ENCODE results near the gene CSTPP1.

CSTPP1 gene

DNA sequence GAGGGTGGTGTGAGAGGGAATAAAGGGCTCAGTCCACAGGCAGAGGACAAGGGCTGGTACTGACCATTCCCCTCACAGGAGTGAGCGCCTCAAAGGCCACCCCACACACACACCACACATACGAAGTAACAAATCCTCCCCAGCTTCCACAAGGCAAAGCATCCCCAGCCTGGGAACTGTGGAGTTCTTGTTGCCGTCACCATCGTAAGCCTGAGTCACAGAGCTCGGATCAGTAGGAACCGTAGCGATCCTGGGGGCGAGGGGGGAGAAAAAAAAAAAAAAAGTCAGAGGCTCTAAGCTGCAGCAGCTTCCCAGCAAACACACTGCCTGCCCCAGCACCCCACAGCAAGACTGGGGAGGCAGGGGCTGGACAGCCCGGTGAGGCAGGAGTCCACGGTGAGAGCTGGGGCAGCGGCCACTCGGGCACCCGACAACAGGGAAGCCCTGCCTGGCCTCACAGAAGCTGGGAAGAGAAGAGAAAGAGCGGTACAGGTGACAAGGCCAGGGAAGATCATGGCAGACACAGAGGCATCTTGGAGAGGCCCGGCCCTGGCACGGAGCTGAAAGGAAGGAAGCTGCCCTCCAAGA lies 228.8 kb downstream of the CSTPP1 start:
- DNase-seq: no peak

GRCh38 chr11:47166368-47166767 lies 229.8 kb downstream of the CSTPP1 start:
- DNase-seq: no peak

GRCh38 chr11:47171061-47171838 lies 234.7 kb downstream of the CSTPP1 start:
- no peak for DNase-seq

- DNase-seq: no peak
These were observed 235.3 kb downstream of the CSTPP1 start for GRCh38 chr11:47171856-47172255.

GRCh38 chr11:47172740-47173336 lies 236.3 kb downstream of the CSTPP1 start:
- no peak for DNase-seq

DNA sequence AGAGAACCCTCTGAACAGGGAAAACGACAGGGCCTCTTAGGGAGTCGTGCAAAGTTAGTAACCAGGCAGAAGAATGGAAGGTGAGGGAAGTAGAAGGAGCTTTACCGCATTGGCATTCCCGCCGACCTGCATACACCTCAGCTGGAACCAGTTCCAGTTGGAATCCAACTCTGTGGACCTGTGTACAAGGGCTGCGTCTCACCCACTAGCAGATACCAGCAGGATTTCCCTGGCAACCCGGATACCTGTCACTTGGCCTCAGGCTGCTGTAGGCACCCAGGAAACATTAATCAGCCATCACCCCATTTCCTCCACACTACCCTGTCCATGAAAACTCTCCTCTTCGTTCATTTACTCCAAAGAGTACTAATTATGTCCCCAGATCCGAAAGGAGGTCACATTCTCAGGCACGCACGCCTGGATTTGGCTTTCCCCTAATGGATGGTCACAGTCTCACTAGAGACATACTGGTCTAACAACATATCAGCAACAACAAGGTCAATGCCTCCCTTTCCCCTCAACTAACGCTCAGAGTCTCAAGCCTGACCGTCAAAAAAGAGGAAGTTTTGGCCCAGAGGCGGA lies 239.3 kb downstream of the CSTPP1 start:
- DNase-seq: no peak

DNA sequence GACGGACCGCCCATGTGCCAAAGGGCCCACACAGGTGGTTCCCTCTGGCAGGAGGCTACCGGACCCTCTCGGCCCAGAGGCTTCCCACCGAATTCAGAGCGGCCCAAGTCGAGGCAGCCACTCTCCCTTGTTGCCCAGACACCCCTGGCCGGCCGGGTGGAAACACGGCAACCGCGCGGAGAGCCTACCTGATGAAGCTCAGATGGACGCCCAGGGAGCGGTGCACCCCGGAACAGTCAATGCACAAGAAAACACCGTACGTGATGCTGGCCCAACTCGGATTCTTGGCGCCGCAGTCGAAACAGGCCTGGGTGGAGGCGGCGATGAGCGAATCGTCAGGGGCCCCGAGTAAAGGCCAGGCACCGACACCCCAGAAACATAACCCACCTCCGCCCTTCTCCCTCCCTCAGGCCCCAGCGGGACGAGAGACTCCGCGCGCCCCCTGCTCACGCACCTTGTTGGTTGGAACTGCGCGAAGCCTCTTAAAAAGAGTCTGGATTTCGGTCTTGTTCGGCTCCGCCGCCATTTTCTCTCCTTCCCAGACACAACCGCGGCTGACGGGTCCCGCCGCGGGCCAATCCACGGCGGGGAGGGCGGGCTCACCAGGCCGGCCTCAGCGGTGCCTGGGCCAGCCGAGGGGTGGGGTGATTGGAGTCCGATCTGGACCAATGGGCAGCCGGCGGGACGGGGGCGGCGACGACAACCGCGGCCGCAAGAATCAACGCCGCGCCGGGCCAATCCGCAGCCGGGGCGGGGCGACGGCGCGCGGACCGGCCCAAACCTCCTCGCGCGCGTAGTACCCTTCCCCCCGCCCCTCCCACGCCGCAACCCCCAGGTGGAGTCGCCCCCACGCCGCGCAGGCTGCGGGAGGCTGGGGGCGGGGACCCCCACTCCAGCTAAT lies 240.0 kb downstream of the CSTPP1 start, which contains the start of gene ARFGAP2:
ARFGAP2 (minus strand) TSS at position 552 of the 901 bp plus-strand sequence; CDS start at position 526, 26 bp downstream.
- DNase-seq: peak; percentile 94

DNA sequence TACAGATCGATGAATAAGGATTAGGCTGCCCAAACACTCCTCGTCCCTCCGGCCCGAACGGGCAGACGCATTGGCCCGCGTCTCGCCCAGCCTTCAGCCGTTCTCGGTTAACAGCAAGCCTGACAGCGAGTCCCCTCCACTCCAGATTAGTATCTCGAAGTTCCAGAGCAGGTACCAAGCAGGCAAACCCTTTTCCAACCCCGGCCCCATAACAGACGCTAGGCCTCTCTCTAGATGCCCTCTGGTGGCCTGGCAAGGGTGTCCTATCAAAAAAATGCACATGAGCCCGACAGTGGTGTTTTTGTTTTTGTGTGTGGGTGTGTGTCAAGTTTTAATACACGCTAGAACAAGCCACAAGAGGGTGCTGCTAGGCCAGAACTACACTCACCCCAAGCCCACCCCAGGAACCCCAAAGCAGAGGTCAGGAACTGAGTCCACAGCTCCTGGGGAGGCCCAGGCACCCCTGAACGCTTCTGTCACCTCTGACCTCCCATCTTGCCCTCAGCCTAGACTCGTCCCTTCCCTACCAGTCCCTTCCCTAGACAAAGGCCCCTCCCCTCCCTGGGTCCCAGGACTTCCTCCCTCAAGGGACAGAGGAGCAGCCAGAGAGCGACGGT lies 240.8 kb downstream of the CSTPP1 start:
- peak; percentile 77 for DNase-seq

DNA sequence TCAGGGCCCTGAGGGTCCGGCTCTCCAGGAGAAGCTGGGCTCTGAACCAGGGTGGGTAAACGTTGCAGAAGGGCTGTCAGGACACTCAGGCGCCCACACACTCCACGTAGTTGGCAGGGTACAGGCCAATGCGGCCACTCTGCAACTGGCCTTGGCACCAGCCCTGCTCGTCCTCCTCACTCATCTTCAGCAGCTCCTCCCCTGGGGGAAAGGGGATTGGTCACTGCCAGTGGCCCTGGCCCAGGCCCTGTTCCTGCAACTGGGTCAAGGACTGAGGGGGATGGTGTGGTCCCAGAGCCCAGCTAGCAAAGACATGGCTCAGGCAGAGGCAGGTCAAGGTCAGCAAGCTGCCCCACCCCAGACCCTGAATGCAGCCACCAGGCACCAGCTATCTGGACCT lies 241.3 kb downstream of the CSTPP1 start:
- no peak for DNase-seq

GRCh38 chr11:47178316-47178715 lies 241.8 kb downstream of the CSTPP1 start:
- no peak for DNase-seq

DNA sequence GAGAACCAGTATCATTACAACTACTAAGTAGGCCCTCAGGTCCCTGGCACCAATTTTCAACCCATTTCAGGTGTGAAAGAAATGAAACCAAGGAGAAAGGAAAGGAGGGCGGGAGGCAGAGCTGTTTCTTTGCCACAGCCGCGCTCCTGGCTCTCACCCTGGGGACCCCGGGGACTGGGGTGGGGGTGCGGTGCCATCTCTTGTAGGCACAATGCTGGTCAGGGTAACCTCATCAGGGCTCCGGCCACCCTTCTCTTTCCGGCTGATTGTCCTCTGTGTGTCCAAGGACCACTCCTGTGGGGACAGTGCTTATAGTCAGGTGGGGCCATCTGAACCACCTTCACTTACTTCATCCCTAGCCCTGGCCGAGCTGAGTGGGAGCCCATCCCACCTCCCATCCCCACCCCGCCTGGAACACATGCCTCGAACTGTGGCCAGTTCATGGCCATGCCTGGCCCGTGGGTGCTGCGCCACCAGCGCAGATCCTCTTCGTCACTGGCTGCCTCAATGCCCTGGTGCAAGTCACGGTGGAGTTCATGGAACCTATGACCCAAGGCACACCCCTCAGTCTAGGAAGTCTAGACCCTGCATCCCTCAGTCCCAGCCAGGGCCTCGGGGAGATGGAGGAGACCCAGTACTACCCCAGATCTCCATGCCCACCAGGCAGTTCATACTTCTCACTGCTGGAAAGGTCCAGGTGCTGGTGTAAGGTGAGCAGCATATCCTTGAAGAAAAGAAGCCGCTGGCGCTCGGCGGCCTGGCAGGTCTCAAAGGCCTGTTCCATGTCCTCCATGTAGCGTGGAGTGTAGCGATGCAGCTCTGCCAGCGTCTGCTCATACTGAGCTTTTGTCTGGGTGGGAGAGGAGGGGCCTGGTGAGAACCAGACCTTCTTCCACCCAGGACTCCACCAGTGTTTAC lies 242.4 kb downstream of the CSTPP1 start:
- DNase-seq: no peak

DNA sequence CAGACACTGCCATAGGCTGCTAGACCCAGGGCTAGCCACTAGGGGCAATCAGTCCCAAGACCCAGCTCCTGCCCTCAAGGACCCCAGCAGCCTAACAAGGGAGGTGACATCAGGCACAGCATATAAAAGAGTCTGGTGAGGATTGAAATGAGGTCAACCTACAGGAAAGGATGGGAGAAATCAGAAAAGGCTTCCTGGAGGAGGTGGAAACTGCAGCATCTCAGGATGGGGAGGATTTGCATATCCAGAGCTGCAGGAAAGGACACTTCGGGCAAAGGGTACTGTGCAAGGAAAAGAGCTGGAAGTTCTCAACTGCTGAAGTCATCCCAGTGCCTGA lies 243.1 kb downstream of the CSTPP1 start:
- peak; percentile 43 for DNase-seq

GRCh38 chr11:47180006-47180787 lies 243.6 kb downstream of the CSTPP1 start:
- DNase-seq: no peak

DNA sequence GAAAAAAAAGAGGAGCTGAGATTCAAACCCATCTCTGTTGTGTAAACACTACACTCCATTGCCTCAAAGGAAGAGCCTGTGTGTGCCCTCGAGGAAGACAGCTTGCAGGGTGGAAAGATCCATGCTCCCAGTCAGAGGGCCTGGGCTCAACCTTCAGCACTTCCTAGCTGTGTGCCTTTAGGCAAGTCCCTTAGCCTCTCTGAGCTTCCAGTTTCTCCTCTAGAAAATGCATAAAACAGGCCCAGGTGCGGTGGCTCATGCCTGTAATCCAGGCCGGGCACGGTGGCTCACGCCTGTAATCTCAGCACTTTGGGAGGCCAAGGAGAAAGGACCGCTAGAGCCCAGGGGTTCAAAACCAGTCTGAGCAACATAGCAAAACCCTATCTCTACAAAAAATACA lies 244.7 kb downstream of the CSTPP1 start:
- DNase-seq: no peak

DNA sequence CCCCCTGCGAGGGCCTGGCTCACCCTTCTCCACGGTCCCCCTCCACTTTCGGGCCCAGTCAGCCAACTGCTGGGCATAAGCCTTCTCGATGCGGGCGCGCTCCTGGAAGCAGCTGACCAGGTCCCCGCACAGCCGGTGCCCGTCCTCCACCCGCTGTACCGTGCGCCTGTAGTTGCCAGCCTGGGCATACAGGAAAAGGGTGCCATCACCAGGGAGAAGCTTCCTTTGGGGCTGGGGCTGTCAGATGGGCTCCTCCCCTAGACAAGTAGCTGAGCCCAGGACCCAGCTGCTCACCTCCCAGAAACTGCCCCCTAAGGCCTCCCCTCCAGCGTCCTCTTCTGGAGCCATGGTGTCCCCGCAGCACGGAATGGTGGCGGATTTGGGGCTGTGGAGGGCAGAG lies 245.8 kb downstream of the CSTPP1 start:
- no peak for DNase-seq

- no peak for DNase-seq
These were observed 246.7 kb downstream of the CSTPP1 start for GRCh38 chr11:47183031-47183856.

GRCh38 chr11:47183969-47184368 lies 247.4 kb downstream of the CSTPP1 start:
- no peak for DNase-seq

DNA sequence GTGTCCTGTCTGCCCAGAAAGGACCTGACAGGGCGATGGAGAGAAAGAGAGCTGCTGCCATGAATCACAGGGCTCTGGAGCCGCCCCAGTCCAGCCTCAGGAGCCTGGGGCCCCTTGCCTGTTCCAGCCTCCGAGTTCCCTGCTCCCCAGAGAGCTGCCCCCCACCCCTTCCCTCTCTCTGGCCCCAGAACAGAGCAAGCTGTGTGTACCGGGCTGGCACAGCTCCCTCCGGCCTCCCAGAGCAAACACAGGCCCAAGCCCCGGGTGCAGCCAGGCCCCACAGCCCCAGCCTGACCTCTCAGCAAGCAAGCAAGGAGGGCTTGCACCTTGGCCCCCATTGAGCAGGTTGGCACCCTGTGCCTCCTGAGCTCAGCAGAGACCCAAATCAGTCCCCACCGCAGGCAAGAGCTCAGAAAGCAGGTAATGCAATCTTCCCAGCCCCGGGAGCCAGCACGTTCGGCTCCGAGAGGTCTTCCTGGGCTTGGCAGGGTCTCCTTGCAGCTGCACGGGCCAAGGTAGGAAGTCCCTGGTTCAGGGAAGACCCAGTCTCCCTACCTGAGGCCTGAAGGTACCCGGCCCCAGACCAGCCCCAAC lies 248.2 kb downstream of the CSTPP1 start:
- no peak for DNase-seq
